Endodermal cell (in vitro differentiated cells): ENCODE data around the gene OGFR. TPM values are rescaled to one million over a fixed set of nuclear protein-coding genes. Genes with fewer than 3 reads are reported as not detected.

Experiments
- DNase-seq: peaks from one replicate; pipeline ENCODE4 v3.0.0-alpha.2; 2017
- H3K27ac ChIP-seq: 2 replicates; pipeline ENCODE4 v1.5.1; 2013; ENCODE audit warnings: mild to moderate bottlenecking, low read depth, low read length, moderate library complexity
- H3K27me3 ChIP-seq: 2 replicates; pipeline ENCODE4 v1.6.1; 2013; ENCODE audit warnings: mild to moderate bottlenecking, low read length, moderate library complexity; ENCODE audit not compliant: insufficient read depth, control insufficient read depth, poor library complexity, severe bottlenecking
- H3K36me3 ChIP-seq: 2 replicates; pipeline ENCODE4 v1.7.0; 2013; ENCODE audit warnings: mild to moderate bottlenecking, low read length, moderate library complexity; ENCODE audit not compliant: control insufficient read depth, insufficient read depth
- H3K4me1 ChIP-seq: one replicate; pipeline ENCODE4 v1.7.0; 2013; ENCODE audit warnings: low read length; ENCODE audit not compliant: control insufficient read depth, insufficient read depth
- H3K4me3 ChIP-seq: 2 replicates; pipeline ENCODE4 v1.5.1; 2013; ENCODE audit warnings: mild to moderate bottlenecking, low read length, moderate library complexity
- H3K9ac ChIP-seq: 2 replicates; pipeline ENCODE4 v1.6.1; 2013; ENCODE audit warnings: mild to moderate bottlenecking, low read length, moderate library complexity; ENCODE audit not compliant: poor library complexity, severe bottlenecking; ENCODE audit errors: extremely low read depth
- H3K9me3 ChIP-seq: 2 replicates; pipeline ENCODE4 v1.6.1; 2013; ENCODE audit warnings: mild to moderate bottlenecking, low read length, moderate library complexity; ENCODE audit not compliant: control insufficient read depth
- H3K27ac Mint-ChIP-seq: 2 replicates; pipeline ENCODE4 v1.8.0; 2020; ENCODE audit warnings: mixed read lengths
- H3K27me3 Mint-ChIP-seq: 2 replicates; pipeline ENCODE4 v1.8.0; 2021; ENCODE audit warnings: mild to moderate bottlenecking, mixed read lengths; ENCODE audit not compliant: insufficient read depth
- H3K36me3 Mint-ChIP-seq: 2 replicates; pipeline ENCODE4 v1.8.0; 2020; ENCODE audit warnings: low read depth, mixed read lengths
- H3K4me1 Mint-ChIP-seq: 2 replicates; pipeline ENCODE4 v1.8.0; 2020; ENCODE audit warnings: mixed read lengths
- H3K4me3 Mint-ChIP-seq: 2 replicates; pipeline ENCODE4 v1.8.0; 2020; ENCODE audit warnings: mild to moderate bottlenecking, moderate library complexity, mixed read lengths
- H3K9me3 Mint-ChIP-seq: 2 replicates; pipeline ENCODE4 v1.8.0; 2020; ENCODE audit warnings: mild to moderate bottlenecking, mixed read lengths
- CTCF ChIP-seq: fragments of 200-600 bp; sonication (generic); conservative IDR thresholded peaks from 2 replicates; pipeline ENCODE4 v1.5.0; 2021; ENCODE audit warnings: antibody characterized with exemption, mild to moderate bottlenecking
- WGBS, 2 experiments: methylation state at CpG; one replicate each; pipeline versions ENCODE4 v1.1.5 to v1.1.7; 2013; ENCODE audit warnings: missing lambda C conversion rate in 2 of 2, mixed read lengths in 1 of 2; ENCODE audit not compliant: insufficient coverage in 1 of 2, insufficient read length in 1 of 2; 5-methylcytosine and 5-hydroxymethylcytosine counted together
- total RNA-seq, 2 donors: library from RNA; stranded (reverse); fragmentation: NEBNext Ultra II Directional in 1 of 2; extraction: Animal tissue kit (Norgen Biotek cat#: 25700) in 1 of 2; gene quantifications; 2 replicates in 1 of 2; 3 replicates in 1 of 2; pipeline ENCODE4 v1.2.1, GENCODE V29; 2021

The OGFR gene
- total RNA-seq, 2 donors from 2014 or later = 28.1 to 28.5 TPM

DNA sequence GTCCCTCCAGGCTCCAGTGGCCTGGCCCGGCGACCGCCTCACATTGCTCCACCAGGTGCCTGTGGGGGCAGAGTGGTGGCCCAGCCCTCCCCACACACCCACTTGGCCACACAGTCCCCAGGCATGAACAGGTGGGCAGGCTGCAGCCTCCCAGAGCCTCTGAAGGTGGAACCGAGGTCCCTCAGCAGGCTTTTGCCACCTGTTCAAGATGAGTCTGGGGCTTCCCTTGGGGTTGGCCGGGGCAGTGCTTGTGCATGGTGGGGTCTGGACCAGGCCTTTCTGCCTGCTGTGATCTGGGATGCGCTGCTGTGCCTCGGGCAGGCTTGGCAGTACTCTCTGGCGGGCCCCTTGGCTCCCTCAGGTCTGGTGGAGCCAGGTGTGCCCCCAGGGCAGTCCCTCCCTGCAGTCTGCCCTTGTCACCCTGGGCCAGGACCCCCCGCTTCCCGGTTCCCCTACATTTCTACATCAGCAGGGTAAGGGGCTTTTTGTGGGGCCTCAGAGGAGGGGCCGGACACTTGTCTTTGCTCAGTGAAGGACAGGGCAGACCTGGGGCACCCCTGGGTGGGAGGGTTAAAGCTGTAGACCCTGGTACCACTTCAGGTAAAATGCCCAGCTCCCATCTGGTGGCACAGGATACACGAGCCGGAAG, 9.5 kb downstream of the OGFR start:
- Mint-ChIP-seq H3K4me1 (peaks cover 14% of the 10 kb centered on the region), H3K36me3 (peaks cover 4% of the 10 kb centered on the region), H3K4me3 (no peak overlapping the region), H3K9me3 (no peaks in the 10 kb centered on the region), H3K27me3 (peaks cover 15% of the 10 kb centered on the region), H3K27ac (no peak overlapping the region)
- no peaks in the 10 kb centered on the region for H3K4me1 ChIP-seq
- WGBS, 2 experiments = 94 to 95% methylated on average over 11 to 13 of the region's 13 CpGs
- no peaks in the 10 kb centered on the region for H3K27me3 ChIP-seq
- no peaks in the 10 kb centered on the region for H3K9me3 ChIP-seq
- no peak overlapping the region for H3K9ac ChIP-seq
- no peak for TF ChIP-seq CTCF
- no peak overlapping the region for H3K27ac ChIP-seq
- no peak overlapping the region for H3K4me3 ChIP-seq
- no peak for DNase-seq
- peaks cover 20% of the 10 kb centered on the region for H3K36me3 ChIP-seq

GRCh38 chr20:62814709-62815065, 10.1 kb downstream of the OGFR start:
- Histone ChIP-seq H3K9ac (no peak overlapping the region), H3K36me3 (peaks cover 15% of the 10 kb centered on the region), H3K27me3 (no peaks in the 10 kb centered on the region), H3K9me3 (no peaks in the 10 kb centered on the region), H3K4me3 (no peak overlapping the region), H3K4me1 (no peaks in the 10 kb centered on the region), H3K27ac (no peak overlapping the region)
- WGBS, 2 experiments = 81 to 91% methylated on average over 10 to 12 of the region's 12 CpGs
- Mint-ChIP-seq H3K36me3 (peaks cover 4% of the 10 kb centered on the region), H3K4me3 (no peak overlapping the region), H3K9me3 (no peaks in the 10 kb centered on the region), H3K4me1 (peaks cover 14% of the 10 kb centered on the region), H3K27ac (no peak overlapping the region), H3K27me3 (peaks cover 15% of the 10 kb centered on the region)
- TF ChIP-seq CTCF = no peak
- no peak for DNase-seq

DNA sequence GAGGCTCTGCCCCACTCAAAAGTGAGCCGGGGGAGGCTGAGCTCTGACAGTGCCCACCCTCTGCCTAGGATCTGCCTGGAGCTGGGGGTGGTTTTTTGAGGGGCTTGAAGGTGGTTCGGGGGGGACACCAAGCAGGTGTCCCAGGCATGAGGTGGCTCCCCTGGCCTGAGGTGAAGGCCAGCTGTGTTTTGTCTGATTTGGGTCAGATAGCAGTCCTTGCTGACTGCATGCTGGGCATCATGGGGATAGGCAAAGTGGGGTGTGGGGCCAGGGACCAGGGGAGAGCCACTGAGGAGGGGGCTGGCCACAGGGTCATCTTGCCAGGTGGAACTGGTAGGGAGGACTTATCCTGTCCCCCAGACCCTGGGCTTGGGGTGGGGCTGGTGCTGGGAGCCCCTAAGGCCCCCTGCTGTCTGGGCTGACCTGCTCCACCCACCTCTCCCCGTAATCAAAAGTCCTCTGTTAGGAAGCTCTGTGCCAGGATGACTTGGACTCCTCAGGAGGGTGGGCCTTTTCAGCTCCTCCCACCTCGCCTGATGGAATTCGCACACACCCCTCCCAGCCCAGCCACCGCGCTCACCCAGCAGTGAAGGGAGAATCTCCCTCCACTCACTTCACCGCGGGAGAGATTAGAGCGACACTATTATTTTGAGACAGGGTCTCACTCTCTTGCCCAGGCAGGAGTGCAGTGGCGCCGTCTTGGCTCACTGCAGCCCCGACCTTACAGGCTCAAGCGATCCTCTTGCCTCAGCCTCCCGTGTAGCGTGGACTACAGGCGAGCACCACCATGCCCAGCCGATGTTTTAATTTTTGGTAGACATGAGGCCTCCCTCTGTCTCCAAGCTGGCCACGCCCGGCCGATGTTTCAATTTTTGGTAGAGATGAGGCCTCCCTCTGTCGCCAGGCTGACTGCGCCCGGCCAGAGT, 10.7 kb downstream of the OGFR start:
- Histone ChIP-seq H3K27ac (no peak overlapping the region), H3K36me3 (peaks cover 9% of the 10 kb centered on the region), H3K9me3 (no peaks in the 10 kb centered on the region), H3K9ac (peak overlapping the region; percentile 80), H3K4me1 (no peaks in the 10 kb centered on the region), H3K27me3 (no peaks in the 10 kb centered on the region), H3K4me3 (peak overlapping the region; percentile 79)
- peak; percentile 91 for DNase-seq
- TF ChIP-seq CTCF = no peak
- H3K36me3 Mint-ChIP-seq = peaks cover 4% of the 10 kb centered on the region
- H3K4me3 Mint-ChIP-seq = peak overlapping the region; percentile 54
- H3K27ac Mint-ChIP-seq = peak overlapping the region; percentile 92
- H3K27me3 Mint-ChIP-seq = peaks cover 15% of the 10 kb centered on the region
- 17 to 26% methylated on average over 12 to 24 of the region's 24 CpGs for WGBS, 2 experiments
- H3K9me3 Mint-ChIP-seq = no peaks in the 10 kb centered on the region
- H3K4me1 Mint-ChIP-seq = peaks cover 14% of the 10 kb centered on the region
